ENCODE results near the gene RNF187. TPM values are rescaled to one million over a fixed set of nuclear protein-coding genes. Genes with fewer than 3 reads are reported as not detected.

RNF187 gene
- total and polyA plus RNA-seq, 7 experiments from 2014 or later = 16.5 to 133 (median 66.3) TPM

- DNase-seq = no peak
These were observed 1.1 kb downstream of the RNF187 start for GRCh38 chr1:228488125-228488817.

DNA sequence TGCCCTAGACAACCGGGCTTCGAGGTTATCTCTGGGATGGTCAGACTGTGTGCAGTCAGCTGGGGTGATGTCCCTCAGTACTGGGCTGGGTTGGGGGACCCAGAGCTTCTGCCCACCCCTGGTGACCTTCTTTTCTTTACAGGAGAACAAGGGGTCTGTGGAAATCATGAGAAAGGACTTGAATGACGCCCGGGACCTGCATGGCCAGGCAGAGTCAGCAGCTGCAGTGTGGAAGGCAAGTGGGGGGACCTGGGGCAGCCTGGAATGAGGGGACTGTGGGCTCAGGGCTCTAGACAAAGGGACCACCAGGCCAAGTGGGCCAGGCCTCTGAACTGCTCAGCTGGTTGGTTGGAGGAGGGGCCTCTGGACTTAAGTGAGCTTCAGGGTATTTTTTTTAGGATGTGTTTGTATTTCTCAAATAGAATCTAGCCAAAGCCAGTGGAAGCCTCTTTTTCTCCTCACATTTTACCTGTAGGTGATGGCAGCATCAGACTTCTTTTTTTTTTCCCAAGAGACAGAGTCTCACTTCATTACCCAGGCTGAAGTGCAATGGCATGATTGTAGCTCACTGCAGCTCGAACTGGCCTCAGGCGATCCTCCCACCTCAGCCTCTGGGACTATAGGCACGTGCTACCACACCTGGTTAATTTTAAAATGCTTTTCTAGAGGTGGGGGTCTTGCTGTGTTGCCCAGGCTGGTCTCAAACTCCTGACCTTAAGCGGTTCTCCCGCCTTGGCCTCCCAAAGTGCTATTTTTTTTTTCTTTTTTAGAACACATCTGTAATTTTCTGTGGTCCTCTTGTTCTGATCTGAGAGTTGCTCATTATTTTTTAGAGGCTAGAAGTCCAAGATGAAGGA lies 1.9 kb downstream of the RNF187 start:
- peaks cover 0 to 30% (median 20%) of the 10 kb centered on the region in 5 donors for H3K36me3 Mint-ChIP-seq
- peak overlapping the region; percentile 69 to 99 (median 90) for H3K4me3 Mint-ChIP-seq
- peaks cover 0 to 7% (median 0%) of the 10 kb centered on the region in 11 donors for H3K9me3 Mint-ChIP-seq
- peaks cover 21 to 48% (median 40%) of the 10 kb centered on the region in 7 donors for H3K4me1 Mint-ChIP-seq
- H3K27ac Mint-ChIP-seq = peak overlapping the region; percentile 48 to 96 (median 85)
- intact Hi-C loops (cut with micrococcal nuclease) = loop anchor here in 1 of 2 donors (1.0 to 10.0 kb wide), 2 partner anchors 358 to 856 kb away; partner anchors contain the start of gene CCSAP
- Histone ChIP-seq H3K9me3 (ENCODE audit: control insufficient read depth in 2 of 3, low read length in 3 of 3) (no peaks in the 10 kb centered on the region), H3K36me3 (ENCODE audit: control insufficient read depth in 2 of 3, insufficient read depth in 3 of 3, low read length in 3 of 3) (peaks cover 0 to 41% (median 5%) of the 10 kb centered on the region in 3 experiments), H3K27me3 (ENCODE audit: control insufficient read depth in 2 of 2, insufficient read depth in 2 of 2, low read length in 2 of 2) (no peaks in the 10 kb centered on the region), H3K4me1 (ENCODE audit: control insufficient read depth in 2 of 2, insufficient read depth in 2 of 2, low read length in 2 of 2) (peaks cover 15 to 21% of the 10 kb centered on the region in 2 donors), H3K4me3 (ENCODE audit: low read length) (peak overlapping the region; percentile 54), H3K27ac (ENCODE audit: low read depth, low read length) (peak overlapping the region; percentile 99)
- CTCF ChIA-PET = interaction anchor here (0.7 to 0.8 kb wide), 4 partner anchors 11 to 343 kb away, joined by 3 to 7 read pairs (median 4); no protein-coding TSS in a partner anchor
- POLR2A ChIA-PET = interaction anchor here (0.7 to 1.4 kb wide), 2 partner anchors 11 to 12 kb away, joined by 3 read pairs; no protein-coding TSS in a partner anchor
- ATAC-seq (no peak), DNase-seq (no peak)
- no peaks in the 10 kb centered on the region for H3K27me3 Mint-ChIP-seq

More at GRCh38 chr1:228488125-228488817, 1.1 kb downstream of the RNF187 start:
- Histone ChIP-seq H3K4me3 (ENCODE audit: low read length) (peak overlapping the region; percentile 54), H3K4me1 (ENCODE audit: control insufficient read depth in 2 of 2, insufficient read depth in 2 of 2, low read length in 2 of 2) (peaks cover 15 to 21% of the 10 kb centered on the region in 2 donors), H3K9me3 (ENCODE audit: control insufficient read depth in 2 of 3, low read length in 3 of 3) (no peaks in the 10 kb centered on the region), H3K27ac (ENCODE audit: low read depth, low read length) (peak overlapping the region; percentile 99), H3K27me3 (ENCODE audit: control insufficient read depth in 2 of 2, insufficient read depth in 2 of 2, low read length in 2 of 2) (no peaks in the 10 kb centered on the region), H3K36me3 (ENCODE audit: control insufficient read depth in 2 of 3, insufficient read depth in 3 of 3, low read length in 3 of 3) (peaks cover 0 to 33% (median under 1%) of the 10 kb centered on the region in 3 experiments)
- Mint-ChIP-seq H3K27ac (peak overlapping the region; percentile 82 to 96 (median 91)), H3K4me1 (peaks cover 20 to 48% (median 40%) of the 10 kb centered on the region in 7 donors), H3K4me3 (peak overlapping the region; percentile 79 to 99 (median 90)), H3K36me3 (peaks cover 0 to 25% (median 14%) of the 10 kb centered on the region in 5 donors), H3K27me3 (no peaks in the 10 kb centered on the region), H3K9me3 (peaks cover 0 to 7% (median 0%) of the 10 kb centered on the region in 11 donors)
- no peak for ATAC-seq
- CTCF ChIA-PET = interaction anchor here (0.7 to 0.8 kb wide), 3 partner anchors 13 to 343 kb away, joined by 3 to 4 read pairs (median 4); no protein-coding TSS in a partner anchor
- POLR2A ChIA-PET = interaction anchor here (0.6 to 2.7 kb wide), 5 partner anchors 13 to 765 kb away, joined by 3 to 38 read pairs (median 3); a partner anchor contains a TSS
- intact Hi-C loops (cut with micrococcal nuclease) = loop anchor here in 1 of 2 donors (1.0 to 10.0 kb wide), 2 partner anchors 357 to 857 kb away; partner anchors contain the start of gene CCSAP

DNA sequence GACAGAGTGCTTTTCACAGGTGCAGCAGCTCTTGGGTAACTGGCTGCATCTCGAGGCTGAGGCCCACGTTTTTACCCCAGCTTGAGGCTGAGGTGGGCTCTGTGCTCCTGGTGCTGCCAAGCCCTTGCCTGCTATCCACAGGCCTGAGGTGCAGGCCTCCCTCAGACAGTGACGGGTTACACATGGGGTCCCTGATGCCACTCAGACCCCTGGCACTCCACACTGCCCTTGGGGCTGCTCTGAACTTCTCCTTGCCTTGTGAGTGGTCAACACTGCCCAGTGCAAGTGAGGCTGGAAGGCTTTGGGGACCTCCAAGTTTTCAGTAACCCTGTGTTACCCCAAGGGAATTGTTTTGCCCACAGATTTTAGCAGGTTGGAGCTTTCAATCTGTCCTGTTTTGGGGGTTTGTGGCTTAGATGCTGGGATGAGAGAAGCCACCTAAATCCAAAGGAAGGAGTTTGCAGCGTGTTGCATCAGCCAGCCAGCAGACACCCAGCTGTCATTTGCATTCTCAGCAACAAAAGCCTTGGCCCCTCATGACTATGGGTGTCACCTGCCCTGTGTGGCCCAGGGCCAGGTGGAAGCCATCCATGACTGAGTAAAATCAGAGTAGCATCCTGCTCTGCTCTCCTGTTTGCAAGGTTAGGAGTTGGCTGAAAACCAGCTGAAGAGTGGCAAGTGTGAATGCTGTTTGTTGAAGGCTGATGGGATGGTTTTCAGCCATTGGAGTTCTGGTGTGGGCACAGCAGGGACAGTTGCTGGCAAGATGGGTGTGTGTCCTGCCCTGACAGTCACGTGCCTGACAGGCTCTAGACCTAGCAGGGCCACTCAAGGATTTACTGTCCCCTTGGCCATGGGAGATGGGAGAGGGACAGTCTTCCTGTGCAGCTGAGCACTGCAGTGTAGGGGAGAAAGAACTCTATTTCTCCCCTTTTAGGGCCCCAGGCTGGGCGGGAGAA lies 3.2 kb downstream of the RNF187 start:
- H3K4me3 Mint-ChIP-seq = peak overlapping the region in 9 of 10 donors; percentile 29 to 99 (median 54)
- Histone ChIP-seq H3K27me3 (ENCODE audit: control insufficient read depth in 2 of 2, insufficient read depth in 2 of 2, low read length in 2 of 2) (no peaks in the 10 kb centered on the region), H3K27ac (ENCODE audit: low read depth, low read length) (no peak overlapping the region), H3K36me3 (ENCODE audit: control insufficient read depth in 2 of 3, insufficient read depth in 3 of 3, low read length in 3 of 3) (peaks cover 0 to 54% (median 5%) of the 10 kb centered on the region in 3 experiments), H3K4me1 (ENCODE audit: control insufficient read depth in 2 of 2, insufficient read depth in 2 of 2, low read length in 2 of 2) (peaks cover 15 to 21% of the 10 kb centered on the region in 2 donors), H3K4me3 (ENCODE audit: low read length) (no peak overlapping the region), H3K9me3 (ENCODE audit: control insufficient read depth in 2 of 3, low read length in 3 of 3) (no peaks in the 10 kb centered on the region)
- no peak for ATAC-seq
- H3K27me3 Mint-ChIP-seq = no peaks in the 10 kb centered on the region
- no peak for DNase-seq
- H3K4me1 Mint-ChIP-seq = peaks cover 26 to 55% (median 44%) of the 10 kb centered on the region in 7 donors
- H3K36me3 Mint-ChIP-seq = peaks cover 0 to 41% (median 25%) of the 10 kb centered on the region in 5 donors
- H3K9me3 Mint-ChIP-seq = peaks cover 0 to 7% (median 0%) of the 10 kb centered on the region in 11 donors
- CTCF ChIA-PET = interaction anchor here (0.8 to 1.2 kb wide), 2 partner anchors 10 to 11 kb away, joined by 6 to 7 read pairs; no protein-coding TSS in a partner anchor
- POLR2A ChIA-PET = interaction anchor here (1.0 to 1.4 kb wide), 2 partner anchors 9 to 24 kb away, joined by 3 read pairs; no protein-coding TSS in a partner anchor
- intact Hi-C loops (cut with micrococcal nuclease) = no loop called here
- peak overlapping the region in 4 of 9 donors; percentile 20 to 88 (median 67) for H3K27ac Mint-ChIP-seq

GRCh38 chr1:228493141-228494043 lies 6.2 kb downstream of the RNF187 start:
- Histone ChIP-seq H3K36me3 (ENCODE audit: control insufficient read depth in 2 of 3, insufficient read depth in 3 of 3, low read length in 3 of 3) (peaks cover 0 to 68% (median 5%) of the 10 kb centered on the region in 3 experiments), H3K4me1 (ENCODE audit: control insufficient read depth in 2 of 2, insufficient read depth in 2 of 2, low read length in 2 of 2) (peaks cover 11 to 16% of the 10 kb centered on the region in 2 donors), H3K9me3 (ENCODE audit: control insufficient read depth in 2 of 3, low read length in 3 of 3) (no peaks in the 10 kb centered on the region), H3K4me3 (ENCODE audit: low read length) (no peak overlapping the region), H3K27ac (ENCODE audit: low read depth, low read length) (no peak overlapping the region), H3K27me3 (ENCODE audit: control insufficient read depth in 2 of 2, insufficient read depth in 2 of 2, low read length in 2 of 2) (no peaks in the 10 kb centered on the region)
- intact Hi-C loops (cut with micrococcal nuclease) = no loop called here
- CTCF ChIA-PET = no interaction called here
- H3K27me3 Mint-ChIP-seq = no peaks in the 10 kb centered on the region
- ATAC-seq = no peak
- POLR2A ChIA-PET = no interaction called here
- no peak overlapping the region for H3K27ac Mint-ChIP-seq
- peaks cover 28 to 41% (median 39%) of the 10 kb centered on the region in 7 donors for H3K4me1 Mint-ChIP-seq
- H3K9me3 Mint-ChIP-seq = no peaks in the 10 kb centered on the region
- peak overlapping the region in 1 of 10 donors; percentile 66 for H3K4me3 Mint-ChIP-seq
- DNase-seq = no peak
- H3K36me3 Mint-ChIP-seq = peaks cover 4 to 68% (median 36%) of the 10 kb centered on the region in 5 donors

- Histone ChIP-seq H3K4me3 (ENCODE audit: low read length) (no peak overlapping the region), H3K4me1 (ENCODE audit: control insufficient read depth in 2 of 2, insufficient read depth in 2 of 2, low read length in 2 of 2) (peaks cover 5 to 9% of the 10 kb centered on the region in 2 donors), H3K27ac (ENCODE audit: low read depth, low read length) (no peak overlapping the region), H3K9me3 (ENCODE audit: control insufficient read depth in 2 of 3, low read length in 3 of 3) (no peaks in the 10 kb centered on the region), H3K27me3 (ENCODE audit: control insufficient read depth in 2 of 2, insufficient read depth in 2 of 2, low read length in 2 of 2) (no peaks in the 10 kb centered on the region), H3K36me3 (ENCODE audit: control insufficient read depth in 2 of 3, insufficient read depth in 3 of 3, low read length in 3 of 3) (peaks cover 0 to 68% (median 5%) of the 10 kb centered on the region in 3 experiments)
- H3K4me1 Mint-ChIP-seq = peaks cover 24 to 36% (median 33%) of the 10 kb centered on the region in 7 donors
- CTCF ChIA-PET = no interaction called here
- ATAC-seq = no peak
- no peak overlapping the region for H3K27ac Mint-ChIP-seq
- peak overlapping the region in 1 of 10 donors; percentile 66 for H3K4me3 Mint-ChIP-seq
- H3K36me3 Mint-ChIP-seq = peaks cover 4 to 68% (median 36%) of the 10 kb centered on the region in 5 donors
- POLR2A ChIA-PET = no interaction called here
- H3K27me3 Mint-ChIP-seq = no peaks in the 10 kb centered on the region
- intact Hi-C loops (cut with micrococcal nuclease) = no loop called here
- no peak for DNase-seq
- no peaks in the 10 kb centered on the region for H3K9me3 Mint-ChIP-seq
These were observed 6.8 kb downstream of the RNF187 start for GRCh38 chr1:228494044-228494353.
